GM13976 (cell line): ENCODE results near the gene CRYZ.
"Not testable (repeated sequence)": the region's sequence is repeated elsewhere in the genome, so short reads cannot be mapped to it uniquely, and the experiment has no call there.

Experiments
- DNase-seq: peaks from one replicate; pipeline ENCODE4 v3.0.0; 2012; ENCODE audit warnings: low spot score
- CTCF ChIP-seq: IDR thresholded peaks from 2 replicates; pipeline ENCODE4 v1.5.1; 2012; ENCODE audit warnings: borderline replicate concordance, mild to moderate bottlenecking; ENCODE audit not compliant: insufficient read depth; ENCODE audit errors: extremely low read depth, missing control alignments, control extremely low read depth
- in situ Hi-C: fragments of 300-500 bp; cut with MboI; formaldehyde crosslinking; loops from one replicate; pipeline ENCODE4 v1.12.0; 2022; ENCODE audit warnings: low sequenced_read_pairs, mixed read lengths, inconsistent platforms; ENCODE audit not compliant: unreplicated experiment

The CRYZ gene

GRCh38 chr1:74753104-74753503 is 20.3 kb upstream of the CRYZ start:
- in situ Hi-C loops: no loop called here
- TF ChIP-seq CTCF: no peak
- DNase-seq: no peak

GRCh38 chr1:74748960-74749359 is 16.1 kb upstream of the CRYZ start:
- TF ChIP-seq CTCF: no peak
- peak; percentile 33 for DNase-seq
- in situ Hi-C loops: no loop called here

DNA sequence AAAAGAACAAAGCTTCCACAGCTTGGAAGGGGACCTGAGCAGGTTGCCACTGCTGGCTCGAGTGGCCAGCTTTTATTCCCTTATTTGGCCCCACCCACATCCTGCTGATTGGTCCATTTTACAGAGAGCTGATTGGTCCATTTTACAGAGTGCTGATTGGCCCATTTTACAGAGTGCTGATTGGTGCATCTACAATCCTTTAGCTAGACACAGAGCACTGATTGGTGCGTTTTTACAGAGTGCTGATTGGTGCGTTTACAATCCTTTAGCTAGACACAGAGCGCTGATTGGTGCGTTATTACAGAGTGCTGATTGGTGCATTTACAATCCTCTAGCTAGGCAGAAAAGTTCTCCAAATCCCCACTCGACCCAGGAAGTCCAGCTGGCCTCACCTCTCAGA is 12.4 kb upstream of the CRYZ start:
- in situ Hi-C loops, DNase-seq: not testable (repeated sequence)

- DNase-seq, in situ Hi-C loops: not testable (repeated sequence)
These were observed 7.6 kb upstream of the CRYZ start for GRCh38 chr1:74740307-74740980.

GRCh38 chr1:74737333-74737732 is 4.5 kb upstream of the CRYZ start:
- DNase-seq: no peak
- in situ Hi-C loops: no loop called here
- TF ChIP-seq CTCF: no peak

DNA sequence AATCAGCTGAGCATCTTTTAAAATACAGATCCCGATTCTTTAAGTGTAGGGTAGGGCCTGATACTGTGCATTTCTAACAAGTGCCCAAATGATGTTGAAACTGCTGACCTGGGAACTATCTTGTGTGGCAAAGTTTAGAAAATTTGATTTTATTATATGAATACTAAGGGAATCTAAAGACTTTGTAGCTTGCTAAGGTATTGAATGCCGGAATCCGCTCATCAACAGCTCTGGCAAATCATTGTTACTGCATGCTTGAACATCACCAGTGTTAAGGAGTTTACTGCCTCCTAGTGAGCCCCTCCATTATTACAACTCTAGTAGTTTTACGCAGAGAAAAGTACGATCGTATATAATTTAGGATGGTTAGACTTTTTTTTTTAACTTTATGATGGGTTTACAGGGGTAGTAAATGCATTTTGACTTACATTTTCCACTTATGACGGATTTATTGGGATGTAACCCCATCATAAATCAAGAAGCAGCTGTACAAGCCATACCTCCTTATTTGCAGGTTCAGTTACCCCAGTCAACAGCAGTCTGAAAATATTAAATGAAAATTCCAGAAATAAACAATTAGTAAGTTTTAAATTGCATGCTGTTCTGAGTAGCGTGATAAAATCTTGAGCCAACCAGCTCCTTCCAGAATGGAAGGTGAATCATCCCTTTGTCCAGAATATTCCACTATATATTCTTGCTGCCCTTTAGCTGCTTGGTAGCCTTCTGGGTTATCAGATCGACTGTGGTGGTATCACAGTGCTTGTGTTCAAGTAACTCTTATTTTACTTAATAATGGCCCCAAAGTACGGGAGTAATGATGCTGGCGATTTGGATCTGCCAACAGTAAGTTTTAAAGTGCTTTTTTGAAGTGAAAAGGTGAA is 994 bp upstream of the CRYZ start:
- TF ChIP-seq CTCF: peak; percentile 79
- in situ Hi-C loops: no loop called here
- DNase-seq: peak; percentile 60

DNA sequence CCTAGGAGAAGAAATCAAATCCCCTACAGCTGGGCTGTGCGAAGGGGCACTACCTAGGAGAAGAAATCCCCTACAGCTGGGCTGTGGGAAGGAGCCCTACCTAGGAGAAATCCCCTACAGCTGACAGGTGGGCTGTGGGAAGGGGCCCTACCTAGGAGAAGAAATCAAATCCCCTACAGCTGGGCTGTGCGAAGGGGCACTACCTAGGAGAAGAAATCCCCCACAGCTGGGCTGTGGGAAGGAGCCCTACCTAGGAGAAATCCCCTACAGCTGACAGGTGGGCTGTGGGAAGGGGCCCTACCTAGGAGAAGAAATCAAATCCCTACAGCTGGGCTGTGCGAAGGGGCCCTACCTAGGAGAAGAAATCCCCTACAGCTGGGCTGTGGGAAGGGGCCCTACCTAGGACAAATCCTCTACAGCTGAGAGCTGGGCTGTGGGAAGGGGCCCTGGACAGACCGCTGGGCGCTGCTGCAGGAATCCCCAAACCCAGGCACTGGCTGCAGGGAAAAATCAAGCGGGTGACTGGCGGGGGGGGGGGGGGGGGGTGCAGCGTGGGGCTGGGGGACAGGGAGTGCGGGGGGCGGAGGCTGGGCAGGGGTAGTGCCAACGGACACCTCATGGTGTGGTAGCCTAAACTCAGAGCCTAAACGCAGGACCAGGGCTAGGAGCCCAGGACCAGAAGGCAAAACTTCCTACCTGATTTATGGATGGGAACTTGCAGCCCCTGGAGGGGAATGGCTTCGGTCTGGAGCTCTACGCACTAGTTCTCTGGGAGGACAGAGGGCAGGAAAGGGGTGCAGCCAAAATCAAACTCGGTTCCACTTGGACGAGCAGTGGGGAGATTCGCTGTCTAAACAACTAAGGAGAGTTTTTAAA is 541 bp downstream of the CRYZ start:
- peak; percentile 30 for DNase-seq
- in situ Hi-C loops: not testable (repeated sequence)
